OCI-LY1 (cell line): ENCODE data around the gene FAM83G.

Experiments
- H2AFZ ChIP-seq: fragments of 200-600 bp; sonication (generic), shearing (Covaris generic); 2 replicates; pipeline ENCODE4 v1.6.0; 2014; ENCODE audit warnings: antibody characterized with exemption, mild to moderate bottlenecking, low read length
- H3F3A ChIP-seq: fragments of 200-600 bp; sonication (generic), shearing (Covaris generic); 2 replicates; pipeline ENCODE4 v1.6.0; 2014; ENCODE audit warnings: mild to moderate bottlenecking, antibody characterized with exemption, low read length, moderate library complexity; ENCODE audit not compliant: insufficient read depth
- H3K27ac ChIP-seq: fragments of 200-600 bp; sonication (generic); 2 replicates; pipeline ENCODE4 v1.5.1; 2014; ENCODE audit warnings: low read length, mixed run types, mild to moderate bottlenecking, low read depth; ENCODE audit not compliant: poor library complexity, severe bottlenecking
- H3K27me3 ChIP-seq: fragments of 200-600 bp; sonication (generic); 2 replicates; pipeline ENCODE4 v1.6.0; 2014; ENCODE audit warnings: antibody characterized with exemption, mild to moderate bottlenecking, low read length, moderate library complexity; ENCODE audit not compliant: insufficient read depth
- H3K36me3 ChIP-seq: fragments of 200-600 bp; sonication (generic); 2 replicates; pipeline ENCODE4 v1.6.1; 2014; ENCODE audit warnings: mild to moderate bottlenecking, antibody characterized with exemption, low read length, moderate library complexity, mixed read lengths; ENCODE audit not compliant: insufficient read depth
- H3K4me1 ChIP-seq: fragments of 200-600 bp; sonication (generic); 2 replicates; pipeline ENCODE4 v1.5.1; 2014; ENCODE audit warnings: mild to moderate bottlenecking, low read length, moderate library complexity; ENCODE audit not compliant: insufficient read depth, severe bottlenecking
- H3K4me2 ChIP-seq: fragments of 200-600 bp; sonication (generic), shearing (Covaris generic); 2 replicates; pipeline ENCODE4 v1.6.1; 2014; ENCODE audit warnings: low read length
- H3K4me3 ChIP-seq: fragments of 200-600 bp; sonication (generic); 2 replicates; pipeline ENCODE4 v1.5.1; 2014; ENCODE audit warnings: low read length, low read depth, mild to moderate bottlenecking, mixed read lengths; ENCODE audit not compliant: poor library complexity, severe bottlenecking
- H3K79me2 ChIP-seq: fragments of 200-600 bp; shearing (Covaris generic); 2 replicates; pipeline ENCODE4 v1.6.1; 2016; ENCODE audit warnings: mixed run types, low read length, mixed read lengths; ENCODE audit not compliant: insufficient read depth
- H3K9ac ChIP-seq: fragments of 200-600 bp; sonication (generic), shearing (Covaris generic); 2 replicates; pipeline ENCODE4 v1.6.1; 2014; ENCODE audit warnings: mild to moderate bottlenecking, low read length, mixed read lengths
- H3K9me2 ChIP-seq: fragments of 200-600 bp; sonication (generic), shearing (Covaris generic); 2 replicates; pipeline ENCODE4 v1.6.1; 2014; ENCODE audit warnings: low read depth, mild to moderate bottlenecking, low read length, mixed read lengths
- H3K9me3 ChIP-seq: fragments of 200-600 bp; shearing (Covaris generic); 2 replicates; pipeline ENCODE4 v1.6.1; 2014; ENCODE audit warnings: low read length, mixed read lengths
- H4K20me1 ChIP-seq: fragments of 200-600 bp; sonication (generic), shearing (Covaris generic); 2 replicates; pipeline ENCODE4 v1.6.0; 2016; ENCODE audit warnings: mild to moderate bottlenecking, low read length; ENCODE audit not compliant: insufficient read depth
- EZH2 ChIP-seq: fragments of 200-600 bp; sonication (generic), shearing (Covaris generic); IDR thresholded peaks from 2 replicates; pipeline ENCODE4 v1.8.0; 2017; ENCODE audit warnings: borderline replicate concordance, mixed run types, mild to moderate bottlenecking, antibody characterized with exemption, low read length, moderate library complexity, mixed read lengths
- TF ChIP-seq, protein P1 (sequence below): fragments of 200-600 bp; sonication (generic), shearing (Covaris generic); IDR thresholded peaks from 2 replicates; pipeline ENCODE4 v1.5.1; 2017; ENCODE audit warnings: mild to moderate bottlenecking, antibody characterized with exemption, low read length, moderate library complexity, mixed read lengths

Gene FAM83G

DNA sequence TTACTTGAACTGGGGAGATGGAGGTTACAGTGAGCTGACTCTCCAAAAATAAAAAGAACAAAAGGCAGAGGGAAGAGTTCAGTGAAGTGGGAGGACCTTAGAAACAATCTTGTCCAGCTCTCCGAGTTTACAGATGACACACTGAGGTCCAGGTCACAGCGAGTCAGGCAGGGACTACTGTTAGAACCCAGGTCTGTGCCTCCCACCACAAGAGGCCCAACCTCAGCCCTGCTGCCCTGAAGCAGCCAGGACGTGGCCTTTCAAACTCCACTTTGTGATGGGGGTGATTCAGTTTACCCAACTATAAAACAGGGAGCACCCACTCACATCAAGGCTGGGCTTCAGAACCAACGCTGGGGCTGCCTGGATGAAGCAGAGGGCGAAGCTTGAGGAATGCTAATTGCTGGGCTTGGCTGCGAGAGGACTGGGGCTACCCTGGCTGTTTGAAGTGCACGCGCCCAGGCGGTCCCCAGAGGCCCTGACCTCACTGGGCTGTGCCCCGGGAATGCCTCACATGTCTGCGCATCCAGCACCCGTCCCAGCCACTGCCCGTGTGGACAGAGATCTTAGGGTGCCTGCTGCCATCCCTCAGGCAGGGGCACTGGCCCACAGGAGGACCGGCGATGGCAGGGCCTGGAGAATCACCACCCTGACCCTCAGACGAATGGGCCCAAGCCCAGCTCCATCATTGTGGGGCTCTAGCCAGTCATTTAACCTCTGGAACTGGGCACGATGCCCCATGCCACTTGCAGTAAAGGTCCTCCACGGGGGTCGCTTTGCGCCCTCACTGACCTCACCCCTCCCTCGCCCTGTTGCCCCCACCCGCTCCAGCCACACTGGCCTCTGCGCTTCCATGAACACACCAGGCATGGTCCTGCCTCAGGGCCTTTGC lies 41.2 kb downstream of the FAM83G start:
- Histone ChIP-seq H3K9me3 (no peaks in the 10 kb centered on the region), H3K9ac (no peak overlapping the region), H2AFZ (no peak overlapping the region), H3K4me2 (no peak overlapping the region), H3K4me3 (no peak overlapping the region), H3F3A (no peaks in the 10 kb centered on the region), H4K20me1 (no peaks in the 10 kb centered on the region), H3K27ac (no peak overlapping the region), H3K79me2 (no peaks in the 10 kb centered on the region), H3K9me2 (no peaks in the 10 kb centered on the region), H3K27me3 (no peaks in the 10 kb centered on the region), H3K4me1 (no peaks in the 10 kb centered on the region), H3K36me3 (no peaks in the 10 kb centered on the region)
- TF ChIP-seq, protein P1, sequence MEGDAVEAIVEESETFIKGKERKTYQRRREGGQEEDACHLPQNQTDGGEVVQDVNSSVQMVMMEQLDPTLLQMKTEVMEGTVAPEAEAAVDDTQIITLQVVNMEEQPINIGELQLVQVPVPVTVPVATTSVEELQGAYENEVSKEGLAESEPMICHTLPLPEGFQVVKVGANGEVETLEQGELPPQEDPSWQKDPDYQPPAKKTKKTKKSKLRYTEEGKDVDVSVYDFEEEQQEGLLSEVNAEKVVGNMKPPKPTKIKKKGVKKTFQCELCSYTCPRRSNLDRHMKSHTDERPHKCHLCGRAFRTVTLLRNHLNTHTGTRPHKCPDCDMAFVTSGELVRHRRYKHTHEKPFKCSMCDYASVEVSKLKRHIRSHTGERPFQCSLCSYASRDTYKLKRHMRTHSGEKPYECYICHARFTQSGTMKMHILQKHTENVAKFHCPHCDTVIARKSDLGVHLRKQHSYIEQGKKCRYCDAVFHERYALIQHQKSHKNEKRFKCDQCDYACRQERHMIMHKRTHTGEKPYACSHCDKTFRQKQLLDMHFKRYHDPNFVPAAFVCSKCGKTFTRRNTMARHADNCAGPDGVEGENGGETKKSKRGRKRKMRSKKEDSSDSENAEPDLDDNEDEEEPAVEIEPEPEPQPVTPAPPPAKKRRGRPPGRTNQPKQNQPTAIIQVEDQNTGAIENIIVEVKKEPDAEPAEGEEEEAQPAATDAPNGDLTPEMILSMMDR, result no peak
- no peak for TF ChIP-seq EZH2

DNA sequence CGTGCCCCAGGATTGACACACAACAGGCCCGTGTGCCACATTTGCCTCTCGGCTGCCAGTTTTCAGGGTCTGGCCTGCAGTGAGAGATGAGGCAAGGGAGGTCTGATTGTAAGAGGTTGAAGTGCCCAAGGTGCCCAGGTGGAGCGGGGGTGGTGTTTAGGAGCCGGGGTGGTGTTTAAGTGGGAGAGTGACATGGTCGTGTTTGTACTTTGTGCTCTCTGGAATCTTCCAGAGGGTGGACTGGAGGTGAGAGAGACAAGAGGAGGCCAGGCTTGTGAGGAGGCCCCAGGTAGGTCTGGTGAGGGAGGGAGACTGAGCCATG lies 42.1 kb downstream of the FAM83G start:
- no peaks in the 10 kb centered on the region for H3K27me3 ChIP-seq
- TF ChIP-seq, protein P1, result no peak
- no peak for TF ChIP-seq EZH2
- H3K4me1 ChIP-seq, result no peaks in the 10 kb centered on the region
- no peaks in the 10 kb centered on the region for H3K9me2 ChIP-seq
- no peak overlapping the region for H3K9ac ChIP-seq
- H3K79me2 ChIP-seq, result no peaks in the 10 kb centered on the region
- H3F3A ChIP-seq, result no peaks in the 10 kb centered on the region
- H3K36me3 ChIP-seq, result no peaks in the 10 kb centered on the region
- no peaks in the 10 kb centered on the region for H3K9me3 ChIP-seq
- H3K4me3 ChIP-seq, result no peak overlapping the region
- no peak overlapping the region for H2AFZ ChIP-seq
- no peak overlapping the region for H3K4me2 ChIP-seq
- no peak overlapping the region for H3K27ac ChIP-seq
- H4K20me1 ChIP-seq, result no peaks in the 10 kb centered on the region

DNA sequence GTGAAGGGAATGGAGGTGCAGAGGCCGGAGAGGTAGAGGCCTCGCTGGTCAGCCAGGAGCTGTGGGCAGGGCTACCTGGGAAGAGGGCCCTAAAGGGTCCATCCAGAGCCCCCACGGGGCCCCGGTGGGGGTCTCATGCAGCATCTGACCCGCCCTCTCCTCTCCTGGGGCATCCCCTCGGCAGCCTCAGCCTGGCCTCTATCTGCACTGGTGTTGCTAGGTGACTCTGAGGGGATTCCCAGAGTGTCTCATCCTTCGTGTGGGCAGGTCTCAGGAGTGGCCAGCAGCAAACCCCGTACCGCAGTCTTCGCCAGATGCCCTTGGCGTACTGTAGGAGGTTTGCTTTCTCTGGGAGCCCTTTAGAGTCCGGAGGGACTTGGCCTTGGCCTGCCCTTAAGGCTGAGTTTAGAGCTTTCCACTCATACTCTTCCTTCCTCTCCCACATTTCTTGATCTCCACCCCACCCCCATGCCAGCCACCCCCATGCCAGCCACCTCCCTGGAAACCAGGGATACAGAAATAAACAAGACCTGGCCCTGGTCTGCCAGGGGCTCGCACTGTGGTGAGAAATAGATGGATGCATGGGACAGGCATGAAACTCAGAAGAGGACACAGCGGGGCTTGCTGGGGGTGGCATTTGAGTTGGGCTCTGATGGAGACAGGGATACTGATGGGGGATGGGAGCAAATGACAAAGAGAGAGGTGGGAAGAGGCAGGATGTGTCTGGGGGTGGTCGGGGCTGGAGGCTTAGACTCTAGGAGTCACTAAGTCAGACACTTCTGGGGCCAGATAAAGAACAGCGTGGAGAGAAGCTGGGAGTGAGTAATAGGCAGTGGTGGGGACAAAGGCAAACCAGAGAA lies 42.7 kb downstream of the FAM83G start:
- no peaks in the 10 kb centered on the region for H3K9me2 ChIP-seq
- H3K9ac ChIP-seq, result no peak overlapping the region
- H3K79me2 ChIP-seq, result no peaks in the 10 kb centered on the region
- H3K4me2 ChIP-seq, result no peak overlapping the region
- no peaks in the 10 kb centered on the region for H3K36me3 ChIP-seq
- no peak overlapping the region for H2AFZ ChIP-seq
- H3K4me3 ChIP-seq, result no peak overlapping the region
- no peaks in the 10 kb centered on the region for H3K9me3 ChIP-seq
- TF ChIP-seq, protein P1, result no peak
- no peak for TF ChIP-seq EZH2
- H3K27ac ChIP-seq, result no peak overlapping the region
- H4K20me1 ChIP-seq, result no peaks in the 10 kb centered on the region
- no peaks in the 10 kb centered on the region for H3K4me1 ChIP-seq
- H3K27me3 ChIP-seq, result no peaks in the 10 kb centered on the region
- H3F3A ChIP-seq, result no peaks in the 10 kb centered on the region
